DOHH2 (cell line): ENCODE data around the gene APEH.

Source experiments
- H3F3A ChIP-seq: fragments of 200-600 bp; sonication (generic), shearing (Covaris generic); 2 replicates; pipeline ENCODE4 v1.6.0; 2016; ENCODE audit warnings: antibody characterized with exemption, mild to moderate bottlenecking; ENCODE audit not compliant: control insufficient read depth, insufficient read depth
- H3K27ac ChIP-seq: fragments of 200-600 bp; sonication (generic); 2 replicates; pipeline ENCODE4 v1.5.1; 2014; ENCODE audit warnings: low read depth, mild to moderate bottlenecking, low read length, moderate library complexity
- H3K27me3 ChIP-seq: fragments of 200-600 bp; sonication (generic); 2 replicates; pipeline ENCODE4 v1.6.1; 2014; ENCODE audit warnings: mild to moderate bottlenecking, low read length, mixed read lengths; ENCODE audit not compliant: control insufficient read depth
- H3K36me3 ChIP-seq: fragments of 200-600 bp; sonication (generic); 2 replicates; pipeline ENCODE4 v1.6.1; 2014; ENCODE audit warnings: mild to moderate bottlenecking, low read length, moderate library complexity, mixed read lengths; ENCODE audit not compliant: control insufficient read depth
- H3K4me1 ChIP-seq: fragments of 200-600 bp; sonication (generic); 2 replicates; pipeline ENCODE4 v1.6.1; 2014; ENCODE audit warnings: mild to moderate bottlenecking, low read length, mixed read lengths; ENCODE audit not compliant: control insufficient read depth
- H3K4me2 ChIP-seq: fragments of 200-600 bp; sonication (generic); 2 replicates; pipeline ENCODE4 v1.6.0; 2014; ENCODE audit warnings: mild to moderate bottlenecking, low read length, moderate library complexity
- H3K4me3 ChIP-seq: fragments of 200-600 bp; sonication (generic); 2 replicates; pipeline ENCODE4 v1.5.1; 2014; ENCODE audit warnings: mild to moderate bottlenecking, low read length, mixed read lengths
- H3K79me2 ChIP-seq: fragments of 200-600 bp; sonication (generic); 2 replicates; pipeline ENCODE4 v1.6.1; 2014; ENCODE audit warnings: mild to moderate bottlenecking, low read length, mixed read lengths; ENCODE audit not compliant: control insufficient read depth
- H3K9me2 ChIP-seq: fragments of 200-600 bp; sonication (generic); replicated peaks from 2 replicates; pipeline ENCODE4 v1.6.1; 2014; ENCODE audit warnings: mild to moderate bottlenecking, low read length, mixed read lengths; ENCODE audit not compliant: control insufficient read depth
- H3K9me3 ChIP-seq: fragments of 200-600 bp; sonication (generic); 2 replicates; pipeline ENCODE4 v1.6.1; 2014; ENCODE audit warnings: antibody characterized with exemption, low read length, mixed read lengths; ENCODE audit not compliant: control insufficient read depth, insufficient read depth
- H4K20me1 ChIP-seq: fragments of 200-600 bp; sonication (generic); 2 replicates; pipeline ENCODE4 v1.6.0; 2014; ENCODE audit warnings: low read depth, mild to moderate bottlenecking, antibody characterized with exemption, low read length, moderate library complexity; ENCODE audit not compliant: control insufficient read depth, insufficient read depth
- EZH2phosphoT487 ChIP-seq: fragments of 200-600 bp; sonication (generic); IDR thresholded peaks from 2 replicates; pipeline ENCODE4 v1.6.1; 2017; ENCODE audit warnings: borderline replicate concordance, mild to moderate bottlenecking, antibody characterized with exemption, low read length, moderate library complexity, mixed read lengths
- TF ChIP-seq, protein P1 (sequence below): fragments of 200-600 bp; sonication (generic); IDR thresholded peaks from one replicate; pipeline ENCODE4 v1.5.1; 2014; ENCODE audit warnings: antibody characterized with exemption, mild to moderate bottlenecking, low read depth, low read length; ENCODE audit not compliant: poor library complexity, severe bottlenecking

The APEH gene

DNA sequence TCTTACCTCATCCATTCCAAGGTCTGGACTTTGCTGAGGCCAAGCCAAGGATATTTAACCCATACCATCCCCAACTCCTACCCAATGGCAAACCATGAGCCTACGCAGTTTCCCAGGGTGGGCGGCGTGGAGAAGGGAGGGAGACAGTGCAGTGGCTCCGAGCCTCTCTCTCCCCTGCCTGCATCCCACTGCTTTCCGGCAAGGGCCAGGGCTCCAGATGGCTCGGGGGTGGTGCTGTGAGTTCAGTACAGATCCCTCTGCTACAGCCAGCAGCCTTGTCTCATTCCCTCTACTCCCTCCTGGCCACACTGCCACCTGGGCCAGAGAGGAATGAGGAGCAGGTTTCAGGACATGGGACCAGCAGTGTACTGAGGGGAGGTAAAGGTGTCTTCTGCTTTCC lies 44.3 kb upstream of the APEH start:
- Histone ChIP-seq H3K4me3 (no peak overlapping the region), H3F3A (no peaks in the 10 kb centered on the region), H3K27me3 (peaks cover 5% of the 10 kb centered on the region; the same call in 1 of the 2 replicates), H3K9me3 (peaks cover 4% of the 10 kb centered on the region), H3K27ac (no peak overlapping the region), H3K36me3 (no peaks in the 10 kb centered on the region), H3K79me2 (no peaks in the 10 kb centered on the region), H3K9me2 (no peaks in the 10 kb centered on the region), H3K4me2 (no peak overlapping the region), H4K20me1 (no peaks in the 10 kb centered on the region), H3K4me1 (no peaks in the 10 kb centered on the region)
- TF ChIP-seq, protein P1, sequence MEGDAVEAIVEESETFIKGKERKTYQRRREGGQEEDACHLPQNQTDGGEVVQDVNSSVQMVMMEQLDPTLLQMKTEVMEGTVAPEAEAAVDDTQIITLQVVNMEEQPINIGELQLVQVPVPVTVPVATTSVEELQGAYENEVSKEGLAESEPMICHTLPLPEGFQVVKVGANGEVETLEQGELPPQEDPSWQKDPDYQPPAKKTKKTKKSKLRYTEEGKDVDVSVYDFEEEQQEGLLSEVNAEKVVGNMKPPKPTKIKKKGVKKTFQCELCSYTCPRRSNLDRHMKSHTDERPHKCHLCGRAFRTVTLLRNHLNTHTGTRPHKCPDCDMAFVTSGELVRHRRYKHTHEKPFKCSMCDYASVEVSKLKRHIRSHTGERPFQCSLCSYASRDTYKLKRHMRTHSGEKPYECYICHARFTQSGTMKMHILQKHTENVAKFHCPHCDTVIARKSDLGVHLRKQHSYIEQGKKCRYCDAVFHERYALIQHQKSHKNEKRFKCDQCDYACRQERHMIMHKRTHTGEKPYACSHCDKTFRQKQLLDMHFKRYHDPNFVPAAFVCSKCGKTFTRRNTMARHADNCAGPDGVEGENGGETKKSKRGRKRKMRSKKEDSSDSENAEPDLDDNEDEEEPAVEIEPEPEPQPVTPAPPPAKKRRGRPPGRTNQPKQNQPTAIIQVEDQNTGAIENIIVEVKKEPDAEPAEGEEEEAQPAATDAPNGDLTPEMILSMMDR = no peak
- TF ChIP-seq EZH2phosphoT487 = no peak

DNA sequence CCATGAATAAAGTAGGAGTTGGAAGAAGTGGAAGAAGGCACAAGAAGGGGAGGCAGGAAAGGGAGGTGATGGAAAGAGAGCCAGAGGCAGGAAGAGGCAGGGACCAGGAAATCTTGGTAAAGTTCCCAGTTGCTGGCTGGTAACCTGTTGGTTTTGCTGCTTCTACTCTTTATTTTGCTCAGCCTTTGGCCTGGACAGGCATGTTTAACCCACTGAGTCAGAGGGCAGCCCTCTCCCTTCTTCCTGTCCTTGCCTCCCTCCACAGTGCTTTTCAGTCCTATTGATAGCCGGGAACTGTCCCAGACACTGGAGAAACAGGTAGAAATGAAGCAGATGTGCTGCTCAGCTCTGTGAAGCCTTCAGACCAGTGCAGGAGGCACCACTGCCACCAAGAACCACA lies 43.4 kb upstream of the APEH start:
- H4K20me1 ChIP-seq = no peaks in the 10 kb centered on the region
- H3K27ac ChIP-seq = no peak overlapping the region
- H3K4me1 ChIP-seq = no peaks in the 10 kb centered on the region
- H3K27me3 ChIP-seq = peaks cover 5% of the 10 kb centered on the region; the same call in 1 of the 2 replicates
- H3F3A ChIP-seq = no peaks in the 10 kb centered on the region
- H3K9me3 ChIP-seq = peaks cover 4% of the 10 kb centered on the region
- no peaks in the 10 kb centered on the region for H3K9me2 ChIP-seq
- H3K4me3 ChIP-seq = no peak overlapping the region
- no peak for TF ChIP-seq EZH2phosphoT487
- TF ChIP-seq, protein P1 = no peak
- no peak overlapping the region for H3K4me2 ChIP-seq
- no peaks in the 10 kb centered on the region for H3K79me2 ChIP-seq
- H3K36me3 ChIP-seq = no peaks in the 10 kb centered on the region

DNA sequence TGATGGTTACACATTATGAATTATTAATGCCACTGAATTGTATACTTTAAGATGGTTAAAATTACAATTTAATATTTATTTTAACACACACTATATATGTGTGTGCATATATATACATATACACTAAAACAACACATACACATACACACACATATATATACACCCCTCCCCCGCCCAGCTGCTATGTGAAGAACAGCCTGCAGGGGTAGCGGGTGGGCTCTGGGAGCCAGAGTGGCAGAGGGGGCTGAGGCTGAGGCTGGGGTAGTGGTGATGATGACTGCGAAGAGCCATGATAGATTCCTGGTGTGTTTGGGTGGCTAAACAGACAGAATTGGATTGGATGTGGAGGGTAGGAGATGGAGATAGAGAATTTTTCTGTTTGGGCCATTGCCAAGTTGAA lies 39.4 kb upstream of the APEH start:
- Histone ChIP-seq H3K4me3 (no peak overlapping the region), H3K79me2 (no peaks in the 10 kb centered on the region), H3K9me2 (no peaks in the 10 kb centered on the region), H3K9me3 (peaks cover 4% of the 10 kb centered on the region), H3K36me3 (no peaks in the 10 kb centered on the region), H3F3A (no peaks in the 10 kb centered on the region), H3K27me3 (peaks cover 19% of the 10 kb centered on the region), H3K27ac (no peak overlapping the region), H4K20me1 (no peaks in the 10 kb centered on the region), H3K4me1 (no peaks in the 10 kb centered on the region), H3K4me2 (no peak overlapping the region)
- TF ChIP-seq, protein P1 = no peak
- TF ChIP-seq EZH2phosphoT487 = no peak
